Activated CD8-positive, alpha-beta memory T cell treated with anti-CD3 and anti-CD28 coated beads for 1 hour (primary cell): Measurements from ENCODE around the gene KRT86.
"Not testable (repeated sequence)": the region's sequence is repeated elsewhere in the genome, so short reads cannot be mapped to it uniquely, and the experiment has no call there.

Source experiments
- DNase-seq, 2 donors: peaks; one replicate each; pipeline ENCODE4 v3.0.0-alpha.2; 2020; ENCODE audit warnings: low read depth in 1 of 2; ENCODE audit errors: extremely low read depth in 1 of 2

Gene KRT86

GRCh38 chr12:52267266-52267665 lies 7.2 kb upstream of the KRT86 start:
- no peak for DNase-seq

DNA sequence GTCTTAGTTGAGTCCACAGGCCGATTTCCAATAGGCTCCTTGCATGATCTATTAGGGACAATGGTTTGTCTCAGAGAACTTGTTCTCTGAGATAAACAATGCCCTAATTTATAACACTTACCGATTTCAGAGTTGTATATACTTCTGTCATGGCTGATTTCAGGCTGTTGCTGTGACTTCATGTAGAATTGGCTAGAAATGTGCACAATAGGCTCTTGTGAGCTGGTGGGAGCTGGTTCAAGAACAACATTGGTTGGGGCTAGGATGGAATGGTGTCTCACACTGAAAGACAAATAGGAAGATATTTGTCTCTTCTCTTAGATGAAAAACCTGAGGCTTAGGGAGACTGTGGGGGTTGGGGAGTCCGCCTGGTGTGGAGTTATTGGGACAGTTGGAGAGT lies 6.7 kb upstream of the KRT86 start:
- no peak for DNase-seq

- DNase-seq: no peak
Measured at GRCh38 chr12:52268212-52268611, 6.2 kb upstream of the KRT86 start.

GRCh38 chr12:52270541-52271070 lies 3.8 kb upstream of the KRT86 start:
- DNase-seq: no peak

- no peak for DNase-seq
Measured at GRCh38 chr12:52271158-52271557, 3.3 kb upstream of the KRT86 start.

DNA sequence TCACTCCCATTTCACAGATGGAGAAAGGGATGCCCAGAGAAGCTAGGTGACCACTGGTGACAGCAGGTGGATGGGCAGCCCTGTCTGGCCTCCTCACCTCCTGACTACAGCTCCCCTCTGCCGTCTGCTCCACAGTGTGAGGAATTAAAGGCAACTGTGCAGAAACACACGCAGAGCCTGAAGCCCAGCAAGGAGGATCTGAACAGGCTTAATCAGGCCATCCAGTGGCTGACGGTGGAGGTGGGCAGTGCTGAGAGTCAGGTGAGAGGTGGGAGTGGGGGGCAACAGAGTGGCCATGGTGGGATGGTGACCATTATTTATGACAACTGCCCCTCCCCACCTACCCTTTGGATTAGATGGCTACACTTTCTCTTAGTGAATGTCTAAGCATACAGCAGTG lies 1.2 kb downstream of the KRT86 start:
- DNase-seq: no peak

DNA sequence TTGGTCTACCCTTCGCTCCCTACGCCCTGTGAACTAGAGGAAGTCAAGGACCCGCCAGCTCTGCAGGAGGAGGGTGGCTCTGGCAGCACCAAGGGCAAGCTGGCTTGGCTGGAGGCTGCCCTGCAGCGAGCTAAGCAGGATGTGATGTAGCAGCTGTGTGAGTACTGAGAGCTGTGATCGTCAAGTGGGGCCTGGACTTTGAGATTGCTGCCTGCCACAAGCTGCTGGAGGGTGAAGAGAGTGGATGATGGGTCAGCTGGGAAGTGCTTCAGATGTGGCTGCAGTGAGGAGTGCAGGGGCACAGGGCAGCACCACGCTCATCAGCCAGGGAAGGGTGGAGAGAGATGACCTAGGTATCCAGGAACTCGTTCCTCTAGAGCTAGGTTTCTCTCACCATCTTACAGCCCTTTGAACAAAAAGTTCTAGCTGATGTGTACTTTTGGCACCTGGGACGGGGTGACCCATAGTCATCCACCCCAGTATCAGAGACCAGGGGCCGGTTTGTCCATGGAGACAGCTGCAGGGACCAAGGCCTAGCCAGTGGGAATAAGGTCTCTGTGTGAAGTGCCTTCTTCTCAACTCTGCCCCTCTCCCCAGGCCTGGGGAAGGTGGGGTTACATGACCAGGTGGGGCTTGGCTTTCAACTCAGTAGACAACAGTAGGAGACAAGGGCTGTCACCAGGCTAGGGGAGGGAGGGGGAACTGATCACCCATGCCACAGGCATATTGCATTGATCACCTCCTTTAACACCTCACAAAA lies 3.2 kb downstream of the KRT86 start:
- no peak for DNase-seq

GRCh38 chr12:52278575-52279421 lies 4.4 kb downstream of the KRT86 start:
- DNase-seq: peak in 1 of 2 donors; percentile 56

GRCh38 chr12:52279422-52280318 lies 5.2 kb downstream of the KRT86 start:
- no peak for DNase-seq

DNA sequence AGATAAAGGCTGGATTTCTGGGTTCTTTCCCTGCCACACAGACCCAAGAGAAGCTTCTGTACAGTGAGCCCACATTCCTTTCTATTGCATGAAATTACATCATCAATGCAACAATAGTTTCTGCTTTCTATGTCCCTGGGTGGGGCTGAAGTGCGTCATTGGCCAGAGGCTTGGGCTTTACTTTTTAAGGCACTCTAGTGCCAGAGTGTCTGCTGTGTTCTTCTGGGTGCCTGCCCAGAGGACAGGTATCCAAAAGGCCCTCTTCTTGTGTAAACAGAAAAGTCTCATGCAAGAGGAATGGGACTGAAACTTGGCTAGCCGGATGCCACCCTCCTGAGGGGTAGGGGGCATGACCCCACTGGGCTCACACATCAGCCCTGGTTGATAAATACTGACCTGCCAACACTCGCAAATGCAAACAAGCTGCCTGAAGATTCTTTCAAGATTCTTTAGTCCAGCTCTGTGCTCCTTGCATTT lies 5.9 kb downstream of the KRT86 start:
- DNase-seq: no peak

GRCh38 chr12:52280796-52281560 lies 6.5 kb downstream of the KRT86 start:
- DNase-seq: no peak

GRCh38 chr12:52284562-52285171 lies 10.2 kb downstream of the KRT86 start:
- DNase-seq: no peak

GRCh38 chr12:52285172-52285745 lies 10.8 kb downstream of the KRT86 start:
- no peak for DNase-seq

DNA sequence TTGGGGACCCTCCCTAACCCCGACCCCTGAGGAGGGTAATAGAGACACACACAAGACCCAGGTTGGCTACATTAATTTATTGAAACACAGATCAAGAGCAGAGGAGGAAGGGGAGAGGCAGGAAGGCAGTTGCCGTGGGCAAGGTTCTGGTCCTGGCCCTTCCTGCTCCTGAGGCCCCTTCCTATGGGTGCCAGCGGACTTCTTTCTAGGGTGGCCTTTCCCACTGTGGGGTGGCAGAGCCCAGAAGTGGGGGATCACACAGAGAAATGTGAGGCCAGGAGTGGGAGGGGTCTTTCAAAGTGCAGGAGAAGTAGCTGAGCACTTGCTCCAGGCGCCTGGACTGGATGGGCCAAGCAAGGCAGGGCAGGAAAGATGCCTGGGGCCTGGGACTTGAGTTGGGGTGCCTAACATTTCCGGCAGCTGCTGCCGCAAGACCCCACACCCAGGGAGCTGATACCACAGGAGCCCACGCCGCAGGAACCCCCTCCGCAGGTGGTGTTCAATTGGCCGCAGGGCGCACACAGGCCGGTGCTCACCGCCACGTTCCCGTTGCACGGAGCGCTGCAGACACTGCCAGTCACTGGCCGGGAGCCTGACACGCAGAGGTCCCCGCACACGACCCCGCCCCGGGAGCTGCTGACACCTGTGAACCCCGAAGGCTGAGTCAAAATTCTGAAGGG lies 11.5 kb downstream of the KRT86 start:
- no peak for DNase-seq

DNA sequence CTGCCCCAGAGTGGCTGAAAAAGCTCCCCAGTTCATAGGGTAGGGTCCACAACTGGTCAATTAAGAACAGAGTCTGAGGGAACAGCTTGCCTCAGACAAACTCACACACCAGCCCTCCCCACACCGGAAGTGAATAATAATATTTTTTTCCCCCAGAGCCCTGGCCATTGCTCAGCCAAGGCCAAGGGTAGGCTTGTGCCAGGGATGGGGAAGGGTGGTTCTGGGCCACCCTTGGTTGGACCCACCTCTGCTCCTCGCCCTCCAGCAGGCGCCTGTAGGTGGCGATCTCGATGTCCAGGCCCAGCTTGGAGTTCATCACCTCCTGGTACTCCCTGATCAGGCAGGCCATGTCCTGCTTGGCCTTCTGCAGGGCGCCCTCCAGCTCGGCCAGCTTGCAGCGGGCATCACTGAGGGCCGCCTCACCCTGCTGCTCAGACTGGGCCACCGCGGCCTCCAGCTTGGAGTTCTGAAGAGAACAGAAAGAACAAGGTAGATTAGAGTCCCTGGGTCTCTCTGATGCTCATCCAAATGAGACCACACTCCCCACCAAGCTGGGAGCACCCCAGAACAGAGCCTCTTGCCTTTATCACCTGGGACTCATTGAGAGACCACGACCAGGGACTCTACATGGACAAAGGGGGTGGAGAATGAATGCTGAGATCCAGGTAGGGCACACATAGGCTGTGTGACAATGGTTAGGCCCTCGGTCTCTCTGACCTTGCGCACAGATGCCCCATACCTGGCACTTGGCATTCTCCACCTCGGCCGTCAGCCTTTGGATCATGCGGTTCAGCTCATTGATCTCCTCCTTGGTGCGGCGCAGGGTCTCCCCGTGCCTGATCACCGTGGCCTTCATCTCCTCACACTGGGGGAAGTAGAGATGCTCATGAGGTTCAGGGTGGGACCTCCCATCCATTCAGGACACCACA lies 12.7 kb downstream of the KRT86 start:
- not testable (repeated sequence) for DNase-seq

- not testable (repeated sequence) for DNase-seq
Measured at GRCh38 chr12:52287816-52288805, 13.7 kb downstream of the KRT86 start.
